Keratinocyte (primary cell): ENCODE measurements around the gene SCMH1. TPM values are rescaled to one million over a fixed set of nuclear protein-coding genes. Genes with fewer than 3 reads are reported as not detected.

Experiments used
- DNase-seq: peaks from one replicate; pipeline ENCODE4 v3.0.0-alpha.2; 2011; ENCODE audit warnings: low read depth, missing footprints, low spot score
- FAIRE-seq: peaks from 2 replicates; lab custom pipeline; 2011; peaks lifted over from hg19 to GRCh38; lab: Jason Lieb, UNC
- H2AFZ ChIP-seq: 2 replicates; pipeline ENCODE4 v1.6.0; 2012; ENCODE audit warnings: low read length, control low read depth, inconsistent platforms; ENCODE audit not compliant: control insufficient read depth
- H3K27ac ChIP-seq: 2 replicates; pipeline ENCODE4 v1.5.1; 2011; ENCODE audit warnings: low read length; ENCODE audit not compliant: control insufficient read depth, insufficient read depth
- H3K27me3 ChIP-seq: 3 replicates; pipeline ENCODE4 v1.6.0; 2011; ENCODE audit warnings: low read length; ENCODE audit not compliant: control insufficient read depth, insufficient read depth; ENCODE audit errors: extremely low read depth
- H3K36me3 ChIP-seq, 2 experiments: 2 replicates in 1 of 2; 3 replicates in 1 of 2; pipeline ENCODE4 v1.5.1; 2011; ENCODE audit warnings: low read length in 2 of 2, mild to moderate bottlenecking in 1 of 2; ENCODE audit not compliant: control insufficient read depth in 2 of 2, insufficient read depth in 2 of 2; ENCODE audit errors: extremely low read depth in 1 of 2
- H3K4me1 ChIP-seq: 3 replicates; pipeline ENCODE4 v1.5.1; 2011; ENCODE audit warnings: low read length; ENCODE audit not compliant: control insufficient read depth, insufficient read depth; ENCODE audit errors: extremely low read depth
- H3K4me2 ChIP-seq: 3 replicates; pipeline ENCODE4 v1.6.0; 2011; ENCODE audit warnings: low read depth, low read length; ENCODE audit not compliant: control insufficient read depth, insufficient read depth; ENCODE audit errors: extremely low read depth
- H3K4me3 ChIP-seq, 3 experiments: fragments of 200-600 bp in 1 of 3; sonication (generic) in 1 of 3; 2 replicates in 2 of 3; 3 replicates in 1 of 3; pipeline ENCODE4 v1.5.1; 2011 to 2016; ENCODE audit warnings: low read length in 3 of 3, mild to moderate bottlenecking in 3 of 3, control low read depth in 2 of 3, inconsistent platforms in 1 of 3, low read depth in 1 of 3, mixed read lengths in 1 of 3, mixed run types in 1 of 3, moderate library complexity in 1 of 3; ENCODE audit not compliant: control insufficient read depth in 2 of 3, insufficient read depth in 2 of 3; ENCODE audit errors: extremely low read depth in 1 of 3
- H3K79me2 ChIP-seq: 2 replicates; pipeline ENCODE4 v1.6.0; 2012; ENCODE audit warnings: low read length; ENCODE audit not compliant: control insufficient read depth, insufficient read depth
- H3K9ac ChIP-seq: 3 replicates; pipeline ENCODE4 v1.6.0; 2011; ENCODE audit warnings: low read length; ENCODE audit not compliant: control insufficient read depth, insufficient read depth; ENCODE audit errors: extremely low read depth
- H3K9me1 ChIP-seq: 3 replicates; pipeline ENCODE4 v1.6.0; 2011; ENCODE audit warnings: low read length; ENCODE audit not compliant: control insufficient read depth, insufficient read depth; ENCODE audit errors: extremely low read depth
- H3K9me3 ChIP-seq: 2 replicates; pipeline ENCODE4 v1.5.1; 2012; ENCODE audit warnings: low read depth, low read length; ENCODE audit not compliant: control insufficient read depth
- H4K20me1 ChIP-seq: 3 replicates; pipeline ENCODE4 v1.6.0; 2011; ENCODE audit warnings: low read length; ENCODE audit not compliant: control insufficient read depth, insufficient read depth; ENCODE audit errors: extremely low read depth
- CTCF ChIP-seq, 3 experiments: IDR thresholded peaks in 1 of 3; conservative IDR thresholded peaks in 1 of 3; optimal IDR thresholded peaks in 1 of 3; 2 replicates in 2 of 3; 3 replicates in 1 of 3; pipeline versions ENCODE3 to v1.5.1; 2011; ENCODE audit warnings: low read length in 3 of 3, mild to moderate bottlenecking in 3 of 3, moderate library complexity in 2 of 3, control low read depth in 1 of 3, inconsistent platforms in 1 of 3; ENCODE audit not compliant: insufficient read depth in 2 of 3; ENCODE audit errors: extremely low read depth in 1 of 3
- EZH2 ChIP-seq: IDR thresholded peaks from one replicate; pipeline ENCODE4 v1.6.1; 2012; ENCODE audit warnings: inconsistent platforms, mild to moderate bottlenecking, low read length, moderate library complexity
- dilution Hi-C: fragments of 300-500 bp; cut with MboI; formaldehyde crosslinking; loops from one replicate; pipeline ENCODE4 v1.7.0; 2020; ENCODE audit warnings: low sequenced_read_pairs; ENCODE audit not compliant: extremely low pct_ligation_motif_present
- polyA plus RNA-seq, 5 experiments: library from polyadenylated mRNA; depleted of rRNA in 3 of 5; stranded (reverse) in 3 of 5; stranded (forward) in 1 of 5; unstranded in 1 of 5; fragments of >200 nt; gene quantifications; 1 replicate in 1 of 5; 2 replicates in 3 of 5; 3 replicates in 1 of 5; pipeline versions ENCODE4 v1.2.1 to v1.2.3, GENCODE V29; 2011 to 2012; ENCODE audit warnings: missing spikeins in 2 of 5, low read depth in 1 of 5, low replicate concordance in 1 of 5

SCMH1 gene
- polyA plus RNA-seq, 1 donor (not counting 4 experiments of a cell fraction or from before 2014, with no cell fraction given): 29.9 TPM

GRCh38 chr1:41173651-41174050 lies 68.5 kb downstream of the SCMH1 start:
- H3K4me2 ChIP-seq: no peak overlapping the region
- H3K9ac ChIP-seq: no peak overlapping the region
- no peak overlapping the region for H2AFZ ChIP-seq
- DNase-seq (no peak), FAIRE-seq (no peak)
- no peak overlapping the region for H3K4me3 ChIP-seq
- H3K27ac ChIP-seq: no peak overlapping the region
- H3K4me1 ChIP-seq: peaks cover 6% of the 10 kb centered on the region
- dilution Hi-C loops: no loop called here
- H3K36me3 ChIP-seq: peaks cover 0 to 3% of the 10 kb centered on the region in 2 experiments
- H3K27me3 ChIP-seq: no peaks in the 10 kb centered on the region
- no peaks in the 10 kb centered on the region for H3K9me1 ChIP-seq
- TF ChIP-seq CTCF (optimal IDR thresholded peaks at IDR 0.05 in 1 of 3, IDR thresholded peaks at IDR 0.05 in 1 of 3, conservative IDR thresholded peaks at IDR 0.05 in 1 of 3; ENCODE audit: extremely low read depth in 1 of 3, insufficient read depth in 2 of 3, low read length in 3 of 3) (no peak), EZH2 (no peak)
- H3K9me3 ChIP-seq: no peaks in the 10 kb centered on the region
- no peaks in the 10 kb centered on the region for H3K79me2 ChIP-seq
- H4K20me1 ChIP-seq: no peaks in the 10 kb centered on the region

- dilution Hi-C loops: no loop called here
- TF ChIP-seq CTCF (optimal IDR thresholded peaks at IDR 0.05 in 1 of 3, IDR thresholded peaks at IDR 0.05 in 1 of 3, conservative IDR thresholded peaks at IDR 0.05 in 1 of 3; ENCODE audit: extremely low read depth in 1 of 3, insufficient read depth in 2 of 3, low read length in 3 of 3) (no peak), EZH2 (no peak)
These were observed 70.7 kb downstream of the SCMH1 start for GRCh38 chr1:41171266-41171874.

More at GRCh38 chr1:41171266-41171874, 70.7 kb downstream of the SCMH1 start:
- no peaks in the 10 kb centered on the region for H3K27me3 ChIP-seq
- peaks cover 6% of the 10 kb centered on the region for H3K4me1 ChIP-seq
- peaks cover 0 to 3% of the 10 kb centered on the region in 2 experiments for H3K36me3 ChIP-seq
- no peaks in the 10 kb centered on the region for H3K79me2 ChIP-seq
- no peak for FAIRE-seq
- no peak for DNase-seq
- H4K20me1 ChIP-seq: no peaks in the 10 kb centered on the region
- no peaks in the 10 kb centered on the region for H3K9me1 ChIP-seq
- peaks cover 2% of the 10 kb centered on the region for H3K9me3 ChIP-seq
- H2AFZ ChIP-seq: no peak overlapping the region
- no peak overlapping the region for H3K4me2 ChIP-seq
- H3K9ac ChIP-seq: no peak overlapping the region
- no peak overlapping the region for H3K4me3 ChIP-seq
- H3K27ac ChIP-seq: no peak overlapping the region
